Stimulated activated CD8-positive, alpha-beta memory T cell treated with anti-CD3 and anti-CD28 coated beads, Interleukin-7, amount 100 ng/mL, for 48 hours (primary cell): Measurements from ENCODE around the gene RFK.
"Not testable (repeated sequence)": the region's sequence is repeated elsewhere in the genome, so short reads cannot be mapped to it uniquely, and the experiment has no call there.

Experiments
- DNase-seq, 2 donors: peaks; one replicate each; pipeline ENCODE4 v3.0.0-alpha.2; 2020; ENCODE audit warnings: low read depth in 1 of 2; ENCODE audit errors: extremely low read depth in 1 of 2

Gene RFK

GRCh38 chr9:76394195-76394959 is at the start of gene RFK:
RFK (minus strand) TSS chr9:76394426; CDS start chr9:76394171, 255 bp downstream.
- DNase-seq, result peak; percentile 83 to 85

GRCh38 chr9:76443887-76444286 is 49.7 kb upstream of the RFK start:
- DNase-seq, result no peak

- DNase-seq, result peak in 1 of 2 donors; percentile 67
Measured at GRCh38 chr9:76441551-76442322, 47.5 kb upstream of the RFK start.

- no peak for DNase-seq
Measured at GRCh38 chr9:76438841-76439588, 44.8 kb upstream of the RFK start.

- DNase-seq, result not testable (repeated sequence)
Measured at GRCh38 chr9:76437017-76437699, 42.9 kb upstream of the RFK start.

- DNase-seq, result not testable (repeated sequence)
Measured at GRCh38 chr9:76434897-76435296, 40.7 kb upstream of the RFK start.

- no peak for DNase-seq
Measured at GRCh38 chr9:76433836-76434235, 39.6 kb upstream of the RFK start.

GRCh38 chr9:76433406-76433805 is 39.2 kb upstream of the RFK start:
- DNase-seq, result no peak

GRCh38 chr9:76431601-76432000 is 37.4 kb upstream of the RFK start:
- no peak for DNase-seq

GRCh38 chr9:76426807-76427419 is 32.7 kb upstream of the RFK start:
- no peak for DNase-seq

- DNase-seq, result peak in 1 of 2 donors; percentile 22
Measured at GRCh38 chr9:76425677-76426453, 31.6 kb upstream of the RFK start.

- no peak for DNase-seq
Measured at GRCh38 chr9:76424491-76424890, 30.3 kb upstream of the RFK start.

GRCh38 chr9:76423216-76424177 is 29.3 kb upstream of the RFK start:
- no peak for DNase-seq

GRCh38 chr9:76419782-76420380 is 25.7 kb upstream of the RFK start:
- DNase-seq, result no peak

- no peak for DNase-seq
Measured at GRCh38 chr9:76417394-76417793, 23.2 kb upstream of the RFK start.

- no peak for DNase-seq
Measured at GRCh38 chr9:76415731-76416130, 21.5 kb upstream of the RFK start.

- no peak for DNase-seq
Measured at GRCh38 chr9:76415154-76415553, 20.9 kb upstream of the RFK start.

- no peak for DNase-seq
Measured at GRCh38 chr9:76414661-76415060, 20.4 kb upstream of the RFK start.
